ENCODE data around the gene RB1. TPM values are rescaled to one million over a fixed set of nuclear protein-coding genes. Genes with fewer than 3 reads are reported as not detected.
"Not testable (repeated sequence)": the region's sequence is repeated elsewhere in the genome, so short reads cannot be mapped to it uniquely, and the experiment has no call there.

RB1 gene
- polyA plus RNA-seq, 3 donors: 18.4 to 38.8 (median 29.9) TPM

DNA sequence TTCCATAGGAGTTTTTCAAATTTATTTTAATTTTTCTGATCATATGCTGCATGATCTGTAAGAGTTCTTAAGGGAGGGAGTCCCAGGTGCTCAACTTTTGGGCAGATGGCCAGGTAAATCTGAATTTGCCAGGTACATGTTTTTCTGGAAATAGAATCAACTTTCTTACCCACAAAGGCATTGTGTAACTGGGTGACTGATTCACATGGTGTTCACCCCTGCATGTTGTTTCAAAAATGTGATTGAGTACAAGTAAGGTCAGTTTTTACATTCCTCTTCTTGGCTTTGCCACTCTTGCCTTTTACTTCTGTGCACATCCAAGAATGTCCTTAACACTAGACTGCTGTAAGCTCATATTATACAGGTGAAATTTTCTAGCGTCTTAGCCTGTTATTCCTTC is 30.4 kb downstream of the RB1 start:
- Histone ChIP-seq H3K36me3 (replicated peaks in 1 of 2; ENCODE audit: control insufficient read depth in 1 of 2, insufficient read depth in 2 of 2, low read length in 2 of 2) (peaks cover 0 to 7% of the 10 kb centered on the region in 2 donors), H3K9ac (ENCODE audit: insufficient read depth, low read length, poor library complexity, severe bottlenecking) (no peak overlapping the region), H3K9me3 (replicated peaks in 1 of 2; ENCODE audit: control insufficient read depth in 1 of 2, insufficient read depth in 1 of 2, low read length in 2 of 2) (peaks cover 0 to 3% of the 10 kb centered on the region in 2 donors), H3K4me1 (ENCODE audit: control insufficient read depth in 1 of 2, insufficient read depth in 2 of 2, low read length in 2 of 2) (no peaks in the 10 kb centered on the region), H3K4me2 (replicated peaks; ENCODE audit: extremely low read depth, low read length, poor library complexity, severe bottlenecking) (no peak overlapping the region), H2AFZ (ENCODE audit: insufficient read depth, low read depth, low read length, poor library complexity, severe bottlenecking) (no peak overlapping the region), H3K4me3 (replicated peaks in 1 of 3; ENCODE audit: low read depth in 2 of 3, low read length in 3 of 3) (no peak overlapping the region), H3K79me2 (ENCODE audit: insufficient read depth, low read length) (peaks cover 18% of the 10 kb centered on the region), H3K27me3 (ENCODE audit: control insufficient read depth in 2 of 2, insufficient read depth in 2 of 2, low read length in 2 of 2) (no peaks in the 10 kb centered on the region), H3K27ac (ENCODE audit: low read depth in 1 of 2, low read length in 2 of 2) (no peak overlapping the region), H4K20me1 (ENCODE audit: insufficient read depth, low read length) (no peaks in the 10 kb centered on the region)
- WGBS (ENCODE audit: insufficient coverage): no CpG with 5 or more reads among the region's 1 CpG
- Mint-ChIP-seq H3K36me3 (peaks cover 18 to 25% of the 10 kb centered on the region in 2 donors), H3K4me1 (peaks cover 9% of the 10 kb centered on the region), H3K4me3 (no peak overlapping the region), H3K27me3 (ENCODE audit: low read depth in 3 of 3) (peaks cover 0 to 3% (median 0%) of the 10 kb centered on the region in 3 donors), H3K9me3 (peaks cover 4 to 12% (median 8%) of the 10 kb centered on the region in 7 donors), H3K27ac (peak overlapping the region in 2 of 7 donors; percentile 2 to 51)
- TF ChIP-seq, protein P1, sequence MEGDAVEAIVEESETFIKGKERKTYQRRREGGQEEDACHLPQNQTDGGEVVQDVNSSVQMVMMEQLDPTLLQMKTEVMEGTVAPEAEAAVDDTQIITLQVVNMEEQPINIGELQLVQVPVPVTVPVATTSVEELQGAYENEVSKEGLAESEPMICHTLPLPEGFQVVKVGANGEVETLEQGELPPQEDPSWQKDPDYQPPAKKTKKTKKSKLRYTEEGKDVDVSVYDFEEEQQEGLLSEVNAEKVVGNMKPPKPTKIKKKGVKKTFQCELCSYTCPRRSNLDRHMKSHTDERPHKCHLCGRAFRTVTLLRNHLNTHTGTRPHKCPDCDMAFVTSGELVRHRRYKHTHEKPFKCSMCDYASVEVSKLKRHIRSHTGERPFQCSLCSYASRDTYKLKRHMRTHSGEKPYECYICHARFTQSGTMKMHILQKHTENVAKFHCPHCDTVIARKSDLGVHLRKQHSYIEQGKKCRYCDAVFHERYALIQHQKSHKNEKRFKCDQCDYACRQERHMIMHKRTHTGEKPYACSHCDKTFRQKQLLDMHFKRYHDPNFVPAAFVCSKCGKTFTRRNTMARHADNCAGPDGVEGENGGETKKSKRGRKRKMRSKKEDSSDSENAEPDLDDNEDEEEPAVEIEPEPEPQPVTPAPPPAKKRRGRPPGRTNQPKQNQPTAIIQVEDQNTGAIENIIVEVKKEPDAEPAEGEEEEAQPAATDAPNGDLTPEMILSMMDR (IDR thresholded peaks at IDR 0.05): no peak
- intact Hi-C loops (cut with micrococcal nuclease): loop anchor here (2.0 to 10.0 kb wide), 3 partner anchors 247 to 431 kb away; no protein-coding TSS in a partner anchor
- DNase-seq: no peak

DNA sequence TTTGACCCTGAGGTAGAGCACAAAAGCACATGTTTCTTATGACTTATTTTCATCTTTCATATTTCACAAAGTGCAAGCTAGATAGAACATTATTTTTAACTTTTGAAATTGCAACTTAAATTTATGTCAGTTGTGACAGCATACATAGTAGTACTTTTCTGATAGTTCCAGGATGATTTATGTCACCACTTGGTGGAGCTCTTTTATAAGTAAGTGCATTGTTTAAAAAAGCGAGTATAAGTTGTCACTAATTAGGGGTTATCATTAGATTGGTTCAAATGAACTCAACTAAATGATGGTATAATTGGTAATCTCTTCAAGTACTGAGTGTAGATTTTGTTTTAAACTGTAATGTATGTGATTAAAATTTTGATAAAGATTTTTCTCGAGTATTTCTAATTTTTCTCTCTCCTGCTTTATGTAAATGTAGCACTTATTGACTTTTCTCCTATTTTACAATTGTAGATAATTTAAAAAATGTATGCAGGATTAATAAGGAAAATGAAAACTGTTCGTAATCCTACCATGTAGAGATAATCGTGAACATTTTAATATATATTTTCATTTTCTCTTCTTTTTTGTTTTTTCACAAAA is 31.1 kb downstream of the RB1 start:
- H3K4me3 ChIP-seq (replicated peaks in 1 of 3; ENCODE audit: low read depth in 2 of 3, low read length in 3 of 3): no peak overlapping the region

DNA sequence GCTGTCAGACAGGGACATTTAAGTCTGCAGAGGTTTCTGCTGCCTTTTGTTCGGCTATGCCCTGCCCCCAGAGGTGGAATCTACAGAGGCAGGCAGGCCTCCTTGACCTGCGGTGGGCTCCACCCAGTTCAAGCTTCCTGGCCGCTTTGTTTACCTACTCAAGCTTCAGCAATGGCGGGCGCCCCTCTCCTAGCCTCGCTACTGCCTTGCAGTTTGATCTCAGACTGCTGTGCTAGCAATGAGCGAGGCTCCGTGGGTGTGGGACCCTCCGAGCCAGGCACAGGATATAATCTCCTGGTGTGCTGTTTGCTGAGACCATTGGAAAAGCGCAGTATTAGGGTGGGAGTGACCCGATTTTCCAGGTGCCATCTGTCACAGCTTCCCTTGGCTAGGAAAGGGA is 35.6 kb downstream of the RB1 start:
- peaks cover 18% of the 10 kb centered on the region for H3K79me2 ChIP-seq (ENCODE audit: insufficient read depth, low read length)
- WGBS (ENCODE audit: insufficient coverage): 100% methylated on average over 6 of the region's 11 CpGs
- DNase-seq; H3K9ac ChIP-seq (ENCODE audit: insufficient read depth, low read length, poor library complexity, severe bottlenecking); H3K9me3 ChIP-seq (replicated peaks in 1 of 2; ENCODE audit: control insufficient read depth in 1 of 2, insufficient read depth in 1 of 2, low read length in 2 of 2); H3K4me2 ChIP-seq (replicated peaks; ENCODE audit: extremely low read depth, low read length, poor library complexity, severe bottlenecking); H3K27ac Mint-ChIP-seq; H3K4me3 Mint-ChIP-seq; H4K20me1 ChIP-seq (ENCODE audit: insufficient read depth, low read length); H2AFZ ChIP-seq (ENCODE audit: insufficient read depth, low read depth, low read length, poor library complexity, severe bottlenecking); H3K4me3 ChIP-seq (replicated peaks in 1 of 3; ENCODE audit: low read depth in 2 of 3, low read length in 3 of 3); H3K4me1 Mint-ChIP-seq; H3K27me3 Mint-ChIP-seq (ENCODE audit: low read depth in 3 of 3); H3K27ac ChIP-seq (ENCODE audit: low read depth in 1 of 2, low read length in 2 of 2); H3K4me1 ChIP-seq (ENCODE audit: control insufficient read depth in 1 of 2, insufficient read depth in 2 of 2, low read length in 2 of 2); H3K27me3 ChIP-seq (ENCODE audit: control insufficient read depth in 2 of 2, insufficient read depth in 2 of 2, low read length in 2 of 2): not testable (repeated sequence)
- intact Hi-C loops (cut with micrococcal nuclease): loop anchor here in 1 of 2 donors (10.0 kb wide), 1 partner anchor 426 kb away; no protein-coding TSS in a partner anchor
- peaks cover 7 to 17% (median 9%) of the 10 kb centered on the region in 7 donors for H3K9me3 Mint-ChIP-seq
- H3K36me3 ChIP-seq (replicated peaks in 1 of 2; ENCODE audit: control insufficient read depth in 1 of 2, insufficient read depth in 2 of 2, low read length in 2 of 2): peaks cover 0 to 19% of the 10 kb centered on the region in 2 donors
- H3K36me3 Mint-ChIP-seq: peaks cover 20 to 32% of the 10 kb centered on the region in 2 donors

More for the DNA sequence above, 31.1 kb downstream of the RB1 start:
- no peaks in the 10 kb centered on the region for H4K20me1 ChIP-seq (ENCODE audit: insufficient read depth, low read length)
- H3K4me2 ChIP-seq (replicated peaks; ENCODE audit: extremely low read depth, low read length, poor library complexity, severe bottlenecking): no peak overlapping the region
- Mint-ChIP-seq H3K27ac (no peak overlapping the region), H3K9me3 (peaks cover 7 to 18% (median 9%) of the 10 kb centered on the region in 7 donors), H3K4me1 (peaks cover 9% of the 10 kb centered on the region), H3K36me3 (peaks cover 14 to 30% of the 10 kb centered on the region in 2 donors), H3K4me3 (no peak overlapping the region), H3K27me3 (ENCODE audit: low read depth in 3 of 3) (peaks cover 0 to 3% (median 0%) of the 10 kb centered on the region in 3 donors)
- no peaks in the 10 kb centered on the region for H3K4me1 ChIP-seq (ENCODE audit: control insufficient read depth in 1 of 2, insufficient read depth in 2 of 2, low read length in 2 of 2)
- H3K27ac ChIP-seq (ENCODE audit: low read depth in 1 of 2, low read length in 2 of 2): no peak overlapping the region
- peaks cover 16% of the 10 kb centered on the region for H3K79me2 ChIP-seq (ENCODE audit: insufficient read depth, low read length)
- WGBS (ENCODE audit: insufficient coverage): 0% methylated on average over 1 of the region's 4 CpGs
- H2AFZ ChIP-seq (ENCODE audit: insufficient read depth, low read depth, low read length, poor library complexity, severe bottlenecking): no peak overlapping the region
- H3K27me3 ChIP-seq (ENCODE audit: control insufficient read depth in 2 of 2, insufficient read depth in 2 of 2, low read length in 2 of 2): no peaks in the 10 kb centered on the region
- H3K9me3 ChIP-seq (replicated peaks in 1 of 2; ENCODE audit: control insufficient read depth in 1 of 2, insufficient read depth in 1 of 2, low read length in 2 of 2): peaks cover 0 to 9% of the 10 kb centered on the region in 2 donors
- H3K9ac ChIP-seq (ENCODE audit: insufficient read depth, low read length, poor library complexity, severe bottlenecking): no peak overlapping the region
- peak in 2 of 3 donors; percentile 42 to 62 for DNase-seq
- TF ChIP-seq, protein P1 (IDR thresholded peaks at IDR 0.05): peak; percentile 84
- H3K36me3 ChIP-seq (replicated peaks in 1 of 2; ENCODE audit: control insufficient read depth in 1 of 2, insufficient read depth in 2 of 2, low read length in 2 of 2): peaks cover 0 to 1% of the 10 kb centered on the region in 2 donors
- intact Hi-C loops (cut with micrococcal nuclease): loop anchor here (2.0 to 10.0 kb wide), 3 partner anchors 246 to 430 kb away; no protein-coding TSS in a partner anchor
